ENCODE data around the gene RXRA. TPM values are rescaled to one million over a fixed set of nuclear protein-coding genes. Genes with fewer than 3 reads are reported as not detected.

RXRA gene
- total RNA-seq, 1 experiment from 2014 or later = 29.9 TPM

DNA sequence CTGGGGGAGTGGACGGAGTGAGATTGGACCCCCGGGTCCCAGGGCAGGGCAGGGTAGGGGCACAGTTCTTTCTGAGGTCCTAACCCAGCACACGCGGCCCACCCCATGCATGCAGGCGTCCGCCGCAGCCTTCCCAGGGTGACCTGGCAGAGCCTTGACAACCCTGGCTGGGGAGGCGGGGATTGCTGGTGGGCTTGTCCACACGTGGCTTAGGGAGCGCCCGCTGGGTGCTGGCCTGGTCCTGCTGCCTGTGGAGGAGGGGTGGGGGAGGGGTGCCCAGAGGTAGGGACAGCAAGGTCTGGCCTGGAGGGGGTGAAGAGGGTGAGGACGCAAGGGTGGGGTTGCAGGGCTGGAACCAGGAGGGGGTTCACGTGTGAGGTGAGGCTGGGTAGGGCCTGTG lies 6.0 kb downstream of the RXRA start:
- Histone ChIP-seq H3K27me3 (ENCODE audit: insufficient read depth, low read length) (no peaks in the 10 kb centered on the region), H2BK12ac (ENCODE audit: insufficient read length, low read depth, low read length) (no peak overlapping the region), H3K4me1 (ENCODE audit: insufficient read depth, low read length) (no peaks in the 10 kb centered on the region), H3K9ac (ENCODE audit: extremely low read depth, insufficient read length, low read length) (no peak overlapping the region), H3K56ac (ENCODE audit: insufficient read length, low read depth, low read length) (no peak overlapping the region), H3K79me2 (ENCODE audit: insufficient read depth, low read length) (peaks cover 4% of the 10 kb centered on the region; the same call in 1 of the 2 replicates), H2BK20ac (ENCODE audit: low read depth, low read length, poor library complexity, severe bottlenecking) (no peak overlapping the region), H3K79me1 (ENCODE audit: insufficient read depth, low read depth, low read length, poor library complexity, severe bottlenecking) (peaks cover 3% of the 10 kb centered on the region), H3K4ac (ENCODE audit: low read depth, low read length) (no peak overlapping the region), H4K5ac (ENCODE audit: insufficient read length, low read depth, low read length) (no peak overlapping the region), H3K14ac (ENCODE audit: insufficient read depth, low read length) (no peak overlapping the region), H3K27ac (ENCODE audit: insufficient read length, low read depth, low read length) (no peak overlapping the region), H2AK5ac (ENCODE audit: insufficient read length, low read length) (no peak overlapping the region), H4K20me1 (ENCODE audit: control insufficient read depth, insufficient read depth, insufficient read length) (no peaks in the 10 kb centered on the region), H3K23me2 (ENCODE audit: insufficient read length, low read depth, low read length, poor library complexity, severe bottlenecking) (no peaks in the 10 kb centered on the region), H2BK120ac (ENCODE audit: low read depth, low read length, poor library complexity, severe bottlenecking) (no peak overlapping the region), H3K23ac (ENCODE audit: insufficient read length, low read depth, low read length) (no peak overlapping the region), H2BK15ac (ENCODE audit: low read depth, low read length) (no peak overlapping the region), H2BK5ac (ENCODE audit: insufficient read length, low read length) (no peak overlapping the region), H2AFZ (ENCODE audit: low read length) (no peak overlapping the region), H4K8ac (replicated peaks; ENCODE audit: insufficient read length, low read depth, low read length) (no peak overlapping the region), H3K4me2 (ENCODE audit: insufficient read depth, insufficient read length, low read length) (no peak overlapping the region), H3K18ac (ENCODE audit: insufficient read length, low read depth, low read length) (no peak overlapping the region), H4K91ac (ENCODE audit: insufficient read length, low read depth, low read length) (no peak overlapping the region), H3K9me3 (ENCODE audit: control insufficient read depth, low read depth, low read length) (no peaks in the 10 kb centered on the region), H3T11ph (ENCODE audit: low read length) (no peak overlapping the region)
- Mint-ChIP-seq H3K36me3 (ENCODE audit: insufficient read depth in 1 of 3, low read depth in 3 of 3) (no peaks in the 10 kb centered on the region), H3K4me3 (no peak overlapping the region), H3K27me3 (ENCODE audit: low read depth) (no peaks in the 10 kb centered on the region), H3K27ac (peak overlapping the region in 2 of 3 experiments; percentile 39 to 91; a peak in 3 of 7 replicates), H3K9me3 (no peaks in the 10 kb centered on the region), H3K4me1 (peaks cover 24 to 41% of the 10 kb centered on the region in 2 experiments)
- WGBS (ENCODE audit: extremely low coverage, insufficient read length, low lambda C conversion rate) = no CpG with 5 or more reads among the region's 13 CpGs
- TF ChIP-seq, protein P1, sequence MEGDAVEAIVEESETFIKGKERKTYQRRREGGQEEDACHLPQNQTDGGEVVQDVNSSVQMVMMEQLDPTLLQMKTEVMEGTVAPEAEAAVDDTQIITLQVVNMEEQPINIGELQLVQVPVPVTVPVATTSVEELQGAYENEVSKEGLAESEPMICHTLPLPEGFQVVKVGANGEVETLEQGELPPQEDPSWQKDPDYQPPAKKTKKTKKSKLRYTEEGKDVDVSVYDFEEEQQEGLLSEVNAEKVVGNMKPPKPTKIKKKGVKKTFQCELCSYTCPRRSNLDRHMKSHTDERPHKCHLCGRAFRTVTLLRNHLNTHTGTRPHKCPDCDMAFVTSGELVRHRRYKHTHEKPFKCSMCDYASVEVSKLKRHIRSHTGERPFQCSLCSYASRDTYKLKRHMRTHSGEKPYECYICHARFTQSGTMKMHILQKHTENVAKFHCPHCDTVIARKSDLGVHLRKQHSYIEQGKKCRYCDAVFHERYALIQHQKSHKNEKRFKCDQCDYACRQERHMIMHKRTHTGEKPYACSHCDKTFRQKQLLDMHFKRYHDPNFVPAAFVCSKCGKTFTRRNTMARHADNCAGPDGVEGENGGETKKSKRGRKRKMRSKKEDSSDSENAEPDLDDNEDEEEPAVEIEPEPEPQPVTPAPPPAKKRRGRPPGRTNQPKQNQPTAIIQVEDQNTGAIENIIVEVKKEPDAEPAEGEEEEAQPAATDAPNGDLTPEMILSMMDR (conservative IDR thresholded peaks at IDR 0.05) = no peak
- no peak for DNase-seq
